Epithelial cell of esophagus (primary cell): ENCODE measurements around the gene PRICKLE1.

Source experiments
- DNase-seq: peaks from one replicate; pipeline ENCODE4 v3.0.0; 2010; ENCODE audit warnings: low read depth
- H3K4me3 ChIP-seq: 2 replicates; pipeline ENCODE4 v1.5.1; 2011; ENCODE audit warnings: mild to moderate bottlenecking, low read length, control low read depth
- CTCF ChIP-seq: IDR thresholded peaks from 2 replicates; pipeline ENCODE4 v1.5.1; 2011; ENCODE audit warnings: low read depth, mild to moderate bottlenecking, low read length, control low read depth, inconsistent platforms; ENCODE audit not compliant: insufficient read depth; ENCODE audit errors: missing control alignments

The PRICKLE1 gene

GRCh38 chr12:42590330-42590934, 886 bp upstream of the PRICKLE1 start:
- peak; percentile 28 for DNase-seq
- TF ChIP-seq CTCF, result peak; percentile 12
- H3K4me3 ChIP-seq, result peak overlapping the region; percentile 60

- peak; percentile 56 for DNase-seq
- TF ChIP-seq CTCF, result peak; percentile 77
- peak overlapping the region; percentile 90 for H3K4me3 ChIP-seq
These were observed 752 bp downstream of the PRICKLE1 start for GRCh38 chr12:42588524-42589464.

DNA sequence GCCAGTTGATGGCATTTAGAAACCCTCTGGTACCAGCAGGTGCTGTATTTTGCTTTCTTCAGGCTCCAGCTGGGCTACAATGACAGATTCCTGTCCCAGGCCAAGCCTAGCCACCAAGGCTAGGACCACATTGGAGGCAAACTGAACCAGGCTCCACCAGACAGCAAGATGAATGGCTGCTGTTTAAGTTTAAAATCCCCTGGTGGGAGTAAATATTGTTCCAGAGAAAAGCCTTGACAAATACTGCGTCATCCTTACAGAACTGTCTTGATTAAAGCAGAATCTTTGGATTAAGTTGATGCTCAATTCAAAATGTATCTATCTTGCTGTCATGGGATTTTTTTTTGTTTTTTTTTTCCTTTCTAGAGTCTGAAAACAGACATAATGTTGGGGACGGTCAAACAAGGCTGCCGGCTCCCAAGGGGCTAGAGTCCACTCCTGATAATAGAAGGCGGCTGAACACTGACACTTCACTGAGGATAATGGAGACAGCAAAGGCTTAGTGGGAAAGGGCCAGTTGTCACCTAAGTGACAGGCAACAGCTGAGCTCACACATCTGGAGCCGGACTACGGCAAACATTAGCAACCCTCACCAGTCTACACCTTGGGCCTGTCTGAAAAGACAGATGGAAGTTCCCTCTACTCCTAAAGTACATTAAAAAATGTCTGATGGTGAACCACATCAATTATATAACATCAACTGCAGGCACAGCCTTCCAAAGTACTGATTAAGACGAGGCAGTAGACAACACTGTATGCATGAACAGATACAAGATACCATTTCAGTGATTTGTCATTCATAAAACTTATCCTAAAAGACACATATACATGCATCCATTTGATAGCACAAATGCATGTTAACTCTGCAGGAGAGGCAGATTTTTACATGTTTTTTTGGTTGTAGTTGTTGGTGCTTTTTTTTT, 1.7 kb downstream of the PRICKLE1 start:
- peak overlapping the region; percentile 90 for H3K4me3 ChIP-seq
- no peak for DNase-seq
- no peak for TF ChIP-seq CTCF

DNA sequence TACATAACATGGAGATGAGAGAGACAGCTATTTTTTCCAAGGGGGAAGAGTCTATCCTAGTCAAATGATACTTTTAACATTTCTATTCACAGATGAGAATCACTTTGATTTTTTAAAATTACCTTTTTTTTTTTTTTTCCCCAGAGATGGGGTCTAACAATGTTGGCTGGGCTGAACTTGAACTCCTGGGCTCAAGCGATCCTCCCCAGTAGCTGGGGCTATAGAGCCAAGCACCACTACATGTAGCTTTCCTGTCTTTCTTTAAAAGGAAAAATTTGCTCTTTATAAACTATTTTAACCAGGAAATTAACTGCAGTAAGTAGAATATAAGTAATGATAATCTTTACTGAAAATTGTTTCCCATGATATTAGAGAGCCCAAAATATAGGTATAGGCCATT, 3.3 kb downstream of the PRICKLE1 start:
- peak; percentile 9 for TF ChIP-seq CTCF
- H3K4me3 ChIP-seq, result no peak overlapping the region
- DNase-seq, result no peak

DNA sequence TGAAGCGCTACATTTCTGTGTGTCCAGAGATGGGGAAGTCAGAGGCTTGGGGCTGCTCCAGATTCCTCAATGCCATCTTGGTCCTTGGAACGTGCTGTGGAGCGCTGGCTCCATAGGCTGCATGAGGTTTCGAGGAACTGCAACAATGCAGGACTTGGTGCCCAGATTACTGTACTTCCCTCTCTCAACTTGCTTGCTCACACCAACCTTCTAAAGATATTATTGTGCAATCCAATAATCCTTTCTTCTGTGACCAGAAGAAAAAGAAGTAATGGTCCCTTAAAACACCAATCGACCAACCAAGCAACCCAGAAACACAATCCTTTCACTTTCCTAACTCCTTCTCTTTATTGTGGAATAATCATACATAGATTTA, 3.7 kb downstream of the PRICKLE1 start:
- no peak overlapping the region for H3K4me3 ChIP-seq
- TF ChIP-seq CTCF, result no peak
- DNase-seq, result peak; percentile 32

DNA sequence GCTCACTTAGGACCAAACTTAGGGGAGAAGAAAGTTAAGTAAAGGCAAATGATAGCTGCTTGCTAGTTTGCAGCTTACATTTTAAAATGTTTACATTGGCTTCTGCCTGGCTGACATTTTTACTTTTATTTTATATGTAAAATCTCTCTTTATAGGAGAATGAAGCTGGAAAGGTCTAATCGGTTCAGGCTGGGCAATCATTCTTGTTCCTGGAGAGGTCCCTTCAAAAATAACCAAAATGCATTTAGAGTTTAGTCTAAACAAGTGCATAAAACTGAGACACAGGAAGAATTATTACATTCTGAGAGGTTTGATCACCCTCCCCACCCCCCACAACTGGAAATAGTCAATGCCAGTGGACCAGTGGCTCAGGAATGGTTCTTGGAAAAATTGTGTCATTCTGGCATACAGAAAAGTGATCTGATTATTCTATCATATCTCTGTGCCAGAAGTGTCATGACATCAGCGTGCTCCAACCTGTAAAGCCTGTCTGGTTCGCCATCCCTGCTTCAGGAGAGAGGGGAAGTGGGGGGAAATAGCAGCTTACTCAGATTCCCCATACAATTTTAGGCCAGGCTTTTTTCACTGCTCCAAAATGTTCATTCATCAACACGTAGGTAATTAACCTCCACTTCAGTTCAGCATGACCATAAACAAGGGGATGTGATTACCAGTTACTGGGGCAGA, 4.2 kb downstream of the PRICKLE1 start:
- TF ChIP-seq CTCF, result no peak
- peak; percentile 76 for DNase-seq
- H3K4me3 ChIP-seq, result no peak overlapping the region
